Lung microvascular endothelial cell (primary cell): ENCODE data around the gene CACNA2D3. TPM values are rescaled to one million over a fixed set of nuclear protein-coding genes. Genes with fewer than 3 reads are reported as not detected.
"Not testable (repeated sequence)": the region's sequence is repeated elsewhere in the genome, so short reads cannot be mapped to it uniquely, and the experiment has no call there.

ENCODE experiments used
- DNase-seq, 2 donors: peaks; one replicate each; pipeline versions ENCODE4 v3.0.0 to v3.0.0-alpha.2; 2010; ENCODE audit warnings: low read depth in 2 of 2
- total RNA-seq: library from RNA; depleted of rRNA; stranded (reverse); fragments of >200 nt; gene quantifications from 2 replicates; pipeline ENCODE4 v1.2.1, GENCODE V29; 2014

The CACNA2D3 gene
- not detected in 2 replicates for total RNA-seq

GRCh38 chr3:54122324-54123002 is at the start of gene CACNA2D3:
CACNA2D3 (plus strand) TSS chr3:54122552.
- peak in 1 of 2 donors; percentile 6 for DNase-seq

GRCh38 chr3:54073386-54073785 is 49.0 kb upstream of the CACNA2D3 start:
- DNase-seq: no peak

- no peak for DNase-seq
These were observed 43.0 kb upstream of the CACNA2D3 start for GRCh38 chr3:54079314-54079713.

- DNase-seq: no peak
These were observed 42.5 kb upstream of the CACNA2D3 start for GRCh38 chr3:54079730-54080325.

- DNase-seq: no peak
These were observed 38.4 kb upstream of the CACNA2D3 start for GRCh38 chr3:54083921-54084320.

GRCh38 chr3:54085936-54086335 is 36.4 kb upstream of the CACNA2D3 start:
- no peak for DNase-seq

- no peak for DNase-seq
These were observed 35.5 kb upstream of the CACNA2D3 start for GRCh38 chr3:54086652-54087405.

GRCh38 chr3:54087581-54088410 is 34.6 kb upstream of the CACNA2D3 start:
- no peak for DNase-seq

- no peak for DNase-seq
These were observed 28.7 kb upstream of the CACNA2D3 start for GRCh38 chr3:54093491-54094248.

- no peak for DNase-seq
These were observed 27.4 kb upstream of the CACNA2D3 start for GRCh38 chr3:54094926-54095325.

- DNase-seq: no peak
These were observed 23.0 kb upstream of the CACNA2D3 start for GRCh38 chr3:54099381-54099780.

- no peak for DNase-seq
These were observed 18.3 kb upstream of the CACNA2D3 start for GRCh38 chr3:54104084-54104483.

- DNase-seq: not testable (repeated sequence)
These were observed 6.2 kb upstream of the CACNA2D3 start for GRCh38 chr3:54116129-54116528.

- DNase-seq: no peak
These were observed 1.5 kb upstream of the CACNA2D3 start for GRCh38 chr3:54120657-54121413.

GRCh38 chr3:54121414-54122323 is 683 bp upstream of the CACNA2D3 start:
- DNase-seq: no peak

GRCh38 chr3:54123003-54123775 is 837 bp downstream of the CACNA2D3 start:
- DNase-seq: no peak

- no peak for DNase-seq
These were observed 1.4 kb downstream of the CACNA2D3 start for GRCh38 chr3:54123776-54124196.

GRCh38 chr3:54125300-54125699 is 2.9 kb downstream of the CACNA2D3 start:
- DNase-seq: no peak
